ENCODE measurements around the gene ATF1. TPM values are rescaled to one million over a fixed set of nuclear protein-coding genes. Genes with fewer than 3 reads are reported as not detected.
"Not testable (repeated sequence)": the region's sequence is repeated elsewhere in the genome, so short reads cannot be mapped to it uniquely, and the experiment has no call there.

The ATF1 gene
- total RNA-seq, 1 experiment from 2014 or later = 26.5 TPM

DNA sequence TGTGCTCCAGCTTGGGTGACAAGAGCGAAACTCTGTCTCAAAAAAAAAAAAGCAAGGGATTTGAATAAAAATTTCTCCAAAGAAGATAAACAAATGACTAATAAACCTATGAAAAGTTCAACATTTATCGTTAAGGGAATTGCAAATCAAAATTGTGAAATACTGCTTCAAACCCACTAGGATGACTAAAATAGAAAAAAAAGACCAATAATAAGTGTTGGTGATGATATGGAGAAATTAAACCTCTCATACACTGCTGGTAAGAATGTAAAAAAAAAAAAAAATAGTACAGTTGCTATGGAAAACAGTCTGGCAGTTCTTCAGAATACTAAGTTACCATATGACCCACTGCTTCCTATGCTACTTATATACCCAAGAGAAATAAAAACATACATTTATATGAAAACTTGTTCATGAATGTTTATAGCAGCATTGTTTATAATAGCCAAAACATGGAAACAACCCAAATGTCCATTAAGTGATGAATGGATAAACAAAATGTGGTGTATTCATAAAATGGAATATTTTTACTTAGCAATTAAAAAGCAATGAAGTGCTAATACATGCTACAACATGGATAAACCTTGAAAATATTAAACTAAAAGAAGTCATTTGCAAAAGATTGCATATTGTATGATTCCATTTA is 39.5 kb downstream of the ATF1 start:
- H3K27me3 ChIP-seq (ENCODE audit: control insufficient read depth, insufficient read depth, low read length) = no peaks in the 10 kb centered on the region

GRCh38 chr12:50806176-50806575 is 42.3 kb downstream of the ATF1 start:
- H3K4me3 ChIP-seq (ENCODE audit: insufficient read depth, low read depth, low read length) = no peak overlapping the region
- DNase-seq = no peak
- no peaks in the 10 kb centered on the region for H3K27me3 ChIP-seq (ENCODE audit: control insufficient read depth, insufficient read depth, low read length)
- peaks cover 4% of the 10 kb centered on the region for H3K36me3 ChIP-seq (replicated peaks; ENCODE audit: control insufficient read depth, insufficient read depth, low read length)

More for the DNA sequence above, 39.5 kb downstream of the ATF1 start:
- H3K36me3 ChIP-seq (replicated peaks; ENCODE audit: control insufficient read depth, insufficient read depth, low read length) = peaks cover 1% of the 10 kb centered on the region
- no peak for DNase-seq
- no peak overlapping the region for H3K4me3 ChIP-seq (ENCODE audit: insufficient read depth, low read depth, low read length)

DNA sequence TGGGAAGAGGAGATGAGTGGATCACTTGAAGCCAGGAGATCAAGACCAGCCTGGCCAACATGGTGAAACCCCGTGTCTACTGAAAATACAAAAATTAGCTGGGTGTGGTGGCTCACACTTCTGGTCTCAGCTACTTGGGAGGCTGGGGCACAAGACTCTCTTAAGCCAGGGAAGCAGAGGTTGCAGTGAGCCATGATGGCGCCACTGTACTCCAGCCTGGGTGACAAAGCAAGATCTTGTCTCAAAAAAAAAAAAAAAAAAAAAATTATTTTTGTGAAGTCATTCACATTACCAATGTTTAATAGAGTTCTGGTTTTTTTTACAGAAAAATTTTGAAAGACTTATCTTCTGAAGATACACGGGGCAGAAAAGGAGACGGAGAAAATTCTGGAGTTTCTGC is 45.2 kb downstream of the ATF1 start:
- not testable (repeated sequence) for H3K36me3 ChIP-seq (replicated peaks; ENCODE audit: control insufficient read depth, insufficient read depth, low read length); DNase-seq; H3K27me3 ChIP-seq (ENCODE audit: control insufficient read depth, insufficient read depth, low read length); H3K4me3 ChIP-seq (ENCODE audit: insufficient read depth, low read depth, low read length)

- H3K36me3 ChIP-seq (replicated peaks; ENCODE audit: control insufficient read depth, insufficient read depth, low read length) = peaks cover 12% of the 10 kb centered on the region
- not testable (repeated sequence) for H3K4me3 ChIP-seq (ENCODE audit: insufficient read depth, low read depth, low read length); DNase-seq; H3K27me3 ChIP-seq (ENCODE audit: control insufficient read depth, insufficient read depth, low read length)
These were observed 51.0 kb downstream of the ATF1 start for GRCh38 chr12:50814921-50815320.

- peaks cover 3% of the 10 kb centered on the region for H3K36me3 ChIP-seq (replicated peaks; ENCODE audit: control insufficient read depth, insufficient read depth, low read length)
These were observed 56.3 kb downstream of the ATF1 start for GRCh38 chr12:50820177-50820576.

GRCh38 chr12:50822082-50822481 is 58.2 kb downstream of the ATF1 start:
- Histone ChIP-seq H3K4me3 (ENCODE audit: insufficient read depth, low read depth, low read length) (no peak overlapping the region), H3K36me3 (replicated peaks; ENCODE audit: control insufficient read depth, insufficient read depth, low read length) (no peaks in the 10 kb centered on the region), H3K27me3 (ENCODE audit: control insufficient read depth, insufficient read depth, low read length) (no peaks in the 10 kb centered on the region)
- DNase-seq = no peak

More at GRCh38 chr12:50820177-50820576, 56.3 kb downstream of the ATF1 start:
- no peak overlapping the region for H3K4me3 ChIP-seq (ENCODE audit: insufficient read depth, low read depth, low read length)
- no peaks in the 10 kb centered on the region for H3K27me3 ChIP-seq (ENCODE audit: control insufficient read depth, insufficient read depth, low read length)
- no peak for DNase-seq

GRCh38 chr12:50823724-50824123 is 59.8 kb downstream of the ATF1 start:
- H3K27me3 ChIP-seq (ENCODE audit: control insufficient read depth, insufficient read depth, low read length); DNase-seq; H3K36me3 ChIP-seq (replicated peaks; ENCODE audit: control insufficient read depth, insufficient read depth, low read length): not testable (repeated sequence)

GRCh38 chr12:50824914-50825313 is 61.0 kb downstream of the ATF1 start:
- Histone ChIP-seq H3K36me3 (replicated peaks; ENCODE audit: control insufficient read depth, insufficient read depth, low read length) (no peaks in the 10 kb centered on the region), H3K27me3 (ENCODE audit: control insufficient read depth, insufficient read depth, low read length) (no peaks in the 10 kb centered on the region), H3K4me3 (ENCODE audit: insufficient read depth, low read depth, low read length) (no peak overlapping the region)
- DNase-seq = no peak

More at GRCh38 chr12:50823724-50824123, 59.8 kb downstream of the ATF1 start:
- not testable (repeated sequence) for H3K4me3 ChIP-seq (ENCODE audit: insufficient read depth, low read depth, low read length)

DNA sequence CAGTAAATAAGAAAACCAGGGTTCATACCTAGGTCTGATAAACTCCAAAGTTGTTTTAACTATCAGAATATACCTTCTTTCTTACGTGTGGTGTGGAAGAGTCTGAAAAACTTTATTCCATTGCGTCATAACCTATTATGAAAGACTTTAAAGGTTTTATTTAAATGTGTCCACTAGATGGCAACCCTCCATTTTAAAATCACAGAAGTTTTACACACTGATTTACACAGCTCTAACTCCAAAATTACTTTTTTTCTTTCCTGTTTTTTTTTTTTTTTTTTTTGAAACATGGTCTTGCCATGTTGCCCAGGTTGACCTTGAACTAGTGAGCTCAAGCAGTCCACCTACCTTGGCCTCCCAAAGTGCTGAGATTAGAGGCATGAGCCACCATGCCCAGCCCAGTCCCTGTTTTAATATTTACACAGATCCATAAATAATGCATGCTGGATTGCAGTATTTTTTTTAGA is 61.5 kb downstream of the ATF1 start:
- Histone ChIP-seq H3K27me3 (ENCODE audit: control insufficient read depth, insufficient read depth, low read length) (no peaks in the 10 kb centered on the region), H3K4me3 (ENCODE audit: insufficient read depth, low read depth, low read length) (no peak overlapping the region), H3K36me3 (replicated peaks; ENCODE audit: control insufficient read depth, insufficient read depth, low read length) (no peaks in the 10 kb centered on the region)
- no peak for DNase-seq

GRCh38 chr12:50828121-50828520 is 64.2 kb downstream of the ATF1 start:
- Histone ChIP-seq H3K27me3 (ENCODE audit: control insufficient read depth, insufficient read depth, low read length) (no peaks in the 10 kb centered on the region), H3K4me3 (ENCODE audit: insufficient read depth, low read depth, low read length) (no peak overlapping the region), H3K36me3 (replicated peaks; ENCODE audit: control insufficient read depth, insufficient read depth, low read length) (no peaks in the 10 kb centered on the region)
- no peak for DNase-seq

- H3K4me3 ChIP-seq (ENCODE audit: insufficient read depth, low read depth, low read length) = no peak overlapping the region
These were observed 65.0 kb downstream of the ATF1 start for GRCh38 chr12:50828886-50829285.

GRCh38 chr12:50833801-50834200 is 69.9 kb downstream of the ATF1 start:
- H3K4me3 ChIP-seq (ENCODE audit: insufficient read depth, low read depth, low read length); H3K36me3 ChIP-seq (replicated peaks; ENCODE audit: control insufficient read depth, insufficient read depth, low read length); H3K27me3 ChIP-seq (ENCODE audit: control insufficient read depth, insufficient read depth, low read length); DNase-seq: not testable (repeated sequence)

More at GRCh38 chr12:50828886-50829285, 65.0 kb downstream of the ATF1 start:
- no peaks in the 10 kb centered on the region for H3K27me3 ChIP-seq (ENCODE audit: control insufficient read depth, insufficient read depth, low read length)
- no peaks in the 10 kb centered on the region for H3K36me3 ChIP-seq (replicated peaks; ENCODE audit: control insufficient read depth, insufficient read depth, low read length)
- no peak for DNase-seq

- no peak for DNase-seq
- H3K27me3 ChIP-seq (ENCODE audit: control insufficient read depth, insufficient read depth, low read length) = no peaks in the 10 kb centered on the region
- no peaks in the 10 kb centered on the region for H3K36me3 ChIP-seq (replicated peaks; ENCODE audit: control insufficient read depth, insufficient read depth, low read length)
- H3K4me3 ChIP-seq (ENCODE audit: insufficient read depth, low read depth, low read length) = no peak overlapping the region
These were observed 75.1 kb downstream of the ATF1 start for GRCh38 chr12:50839042-50839441.

- DNase-seq = no peak
- Histone ChIP-seq H3K36me3 (replicated peaks; ENCODE audit: control insufficient read depth, insufficient read depth, low read length) (no peaks in the 10 kb centered on the region), H3K27me3 (ENCODE audit: control insufficient read depth, insufficient read depth, low read length) (no peaks in the 10 kb centered on the region), H3K4me3 (ENCODE audit: insufficient read depth, low read depth, low read length) (no peak overlapping the region)
These were observed 77.0 kb downstream of the ATF1 start for GRCh38 chr12:50840809-50841487.

All from H7 (cell line).